GM18508 (cell line): ENCODE measurements around the gene STX4.

Experiments used
- ATAC-seq: cut with Tn5 transposase; IDR thresholded peaks from one replicate; pipeline ENCODE4 v1.9.1; 2021; ENCODE audit warnings: moderate number of reproducible peaks; ENCODE audit not compliant: insufficient read depth, unreplicated experiment

Gene STX4

DNA sequence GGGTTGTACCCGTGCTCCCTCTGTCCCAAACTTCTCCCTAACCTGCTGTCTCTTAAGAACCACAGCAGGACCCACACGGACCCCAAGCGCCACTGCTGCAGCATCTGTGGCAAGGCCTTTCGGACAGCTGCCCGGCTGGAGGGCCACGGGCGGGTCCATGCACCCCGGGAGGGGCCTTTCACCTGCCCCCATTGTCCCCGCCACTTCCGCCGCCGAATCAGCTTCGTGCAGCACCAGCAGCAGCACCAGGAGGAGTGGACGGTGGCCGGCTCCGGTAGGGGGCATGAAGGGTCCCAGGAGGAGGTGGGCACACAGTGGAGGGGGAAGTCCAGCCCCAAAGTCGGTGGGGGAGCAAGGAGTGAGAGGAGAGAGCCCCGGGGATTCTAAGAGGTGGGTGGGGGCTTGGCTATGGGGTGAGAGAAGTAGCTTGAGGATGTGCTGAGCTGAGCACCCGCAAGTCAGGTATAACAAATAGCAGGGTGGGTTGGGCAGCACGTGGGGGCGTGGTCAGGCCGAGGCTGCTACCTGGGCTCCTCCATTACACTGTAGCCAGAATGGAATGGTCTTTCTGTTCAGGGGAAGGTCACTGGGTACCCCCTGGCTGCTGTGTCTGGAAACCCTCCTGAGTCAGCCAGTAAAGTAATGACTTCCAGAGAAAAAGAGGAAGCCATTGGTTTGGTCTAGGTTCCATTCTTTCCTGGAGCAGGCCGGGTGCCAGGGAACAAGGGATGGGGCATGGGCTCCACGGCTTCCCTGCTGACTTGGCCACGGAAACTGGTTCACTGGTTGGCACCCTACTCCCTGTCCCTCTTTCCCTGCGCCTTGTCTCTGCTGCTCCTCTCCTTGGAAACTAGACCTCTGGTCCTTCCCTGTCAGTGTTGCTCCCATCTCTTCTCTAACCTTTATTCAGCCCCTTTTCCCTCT, 48.3 kb downstream of the STX4 start:
- ATAC-seq: no peak

- no peak for ATAC-seq
These were observed 49.1 kb downstream of the STX4 start for GRCh38 chr16:31082368-31083045.

GRCh38 chr16:31083081-31083480, 49.7 kb downstream of the STX4 start:
- ATAC-seq: no peak

DNA sequence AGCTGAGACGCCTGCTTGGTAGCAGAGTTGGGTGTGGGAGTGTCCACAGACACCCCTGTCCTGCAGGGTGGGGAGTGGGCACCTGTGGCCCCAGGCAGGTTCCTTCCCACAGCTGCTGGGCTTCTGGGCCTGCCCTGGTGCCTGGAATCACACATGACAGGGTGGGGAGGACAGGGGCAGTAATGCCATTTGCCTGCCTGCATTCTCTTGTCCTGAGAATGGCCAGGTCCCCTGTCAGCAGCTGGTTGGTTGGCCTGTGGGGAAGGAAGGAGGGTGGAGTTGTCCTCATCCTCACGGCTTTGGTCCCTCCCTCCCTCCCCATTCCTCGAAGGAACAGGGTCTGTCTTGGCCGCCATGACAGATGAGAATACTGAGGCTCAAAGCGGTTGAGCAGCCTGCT, 50.2 kb downstream of the STX4 start:
- no peak for ATAC-seq

DNA sequence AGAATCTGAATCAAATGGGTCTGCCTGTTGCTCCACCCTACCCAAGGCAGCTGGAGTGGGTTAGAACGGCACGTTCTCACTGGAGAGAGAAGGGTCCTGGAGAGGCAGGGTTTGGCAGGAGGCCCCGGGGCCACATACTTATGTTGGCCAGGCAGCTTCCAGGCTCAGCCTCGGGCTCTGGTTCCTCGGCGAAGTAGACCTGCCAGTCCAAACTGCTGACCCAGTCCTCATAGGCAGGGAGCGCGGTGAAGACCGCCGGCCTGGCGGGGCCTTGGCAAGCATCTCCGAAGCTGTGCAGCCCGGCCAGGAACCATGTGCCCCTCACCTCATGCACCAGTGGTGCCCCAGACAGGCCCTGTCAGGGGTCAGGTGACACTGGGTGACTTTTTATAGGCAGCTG, 50.6 kb downstream of the STX4 start:
- no peak for ATAC-seq

DNA sequence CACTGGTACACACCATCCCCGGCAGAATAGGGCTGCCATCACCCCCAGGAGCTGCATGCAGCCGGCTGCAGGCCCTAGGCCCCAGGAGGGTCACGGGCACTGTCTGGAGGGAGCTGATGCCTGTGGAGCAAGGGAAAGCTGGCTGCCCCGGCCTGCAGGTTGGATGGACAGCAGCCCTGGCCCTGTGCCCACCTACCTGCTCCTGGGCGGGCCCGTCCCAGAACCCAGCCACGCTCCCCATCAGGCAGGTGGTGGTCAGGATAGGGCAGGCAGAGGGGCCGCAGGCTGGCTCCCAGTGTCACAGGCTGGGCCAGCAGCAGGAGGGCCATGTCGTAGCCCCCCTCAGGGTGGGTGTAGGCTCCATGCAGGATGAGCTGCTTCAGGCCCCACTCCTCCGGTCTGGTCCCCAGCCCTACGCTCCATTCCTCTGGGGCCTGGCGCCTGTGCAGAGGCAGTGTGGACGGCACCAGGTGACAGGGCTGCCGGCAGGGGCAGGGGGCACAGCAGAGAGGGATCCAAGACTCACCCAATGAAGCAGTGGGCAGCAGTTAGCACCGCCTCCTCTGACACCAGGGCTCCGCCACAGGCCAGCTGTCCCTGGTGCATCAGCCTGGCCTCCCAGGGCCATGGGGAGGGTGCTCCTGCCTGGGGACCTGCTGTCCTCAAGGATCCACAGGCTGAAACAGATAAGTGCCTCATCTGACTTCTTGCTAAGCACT, 51.4 kb downstream of the STX4 start:
- ATAC-seq: no peak

- no peak for ATAC-seq
These were observed 52.1 kb downstream of the STX4 start for GRCh38 chr16:31085411-31085810.

GRCh38 chr16:31085873-31086628, 52.7 kb downstream of the STX4 start:
- no peak for ATAC-seq

GRCh38 chr16:31086629-31086906, 53.2 kb downstream of the STX4 start:
- no peak for ATAC-seq

DNA sequence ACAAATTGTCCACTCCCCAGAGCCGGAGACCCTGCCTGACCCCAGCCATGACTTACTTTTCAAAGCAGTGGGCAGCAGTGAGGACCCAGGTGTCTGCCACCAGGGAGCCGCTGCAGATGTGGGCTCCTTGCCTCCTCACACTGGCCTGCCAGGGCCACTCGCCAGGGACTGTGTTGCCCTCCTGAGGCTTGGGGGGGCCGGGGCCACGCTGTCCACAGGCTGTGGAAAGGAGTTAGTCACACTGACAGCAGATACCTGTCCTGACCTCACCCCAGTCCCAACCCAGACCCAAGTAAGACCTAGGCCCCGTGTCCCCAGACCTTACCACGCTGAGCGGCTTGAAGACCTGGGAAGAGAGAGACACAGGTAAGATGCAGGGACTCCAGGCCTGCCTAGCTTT, 54.1 kb downstream of the STX4 start:
- ATAC-seq: no peak

DNA sequence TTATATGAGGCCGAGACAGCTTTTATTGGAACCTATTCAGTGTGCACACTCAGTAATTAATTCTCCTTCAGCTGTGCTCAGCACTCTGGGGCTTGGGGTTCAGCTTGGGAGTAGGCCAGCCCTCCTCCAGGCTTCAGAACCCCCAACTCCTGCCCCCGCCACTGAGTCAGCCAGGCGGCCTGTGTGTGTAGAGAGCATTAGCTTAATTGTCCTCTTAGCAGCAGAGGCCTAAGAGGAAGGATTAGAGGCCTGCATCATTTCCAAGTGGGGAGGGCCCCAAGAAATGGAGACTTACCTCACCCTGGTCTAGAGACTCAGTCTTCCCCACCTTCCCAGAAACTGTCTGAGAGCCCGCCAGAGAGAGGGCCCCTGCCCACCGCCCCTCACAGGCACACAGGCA, 54.6 kb downstream of the STX4 start:
- ATAC-seq: no peak

- ATAC-seq: no peak
These were observed 55.3 kb downstream of the STX4 start, which contains the start of gene PRSS53 for GRCh38 chr16:31088459-31089183. Gene PRSS53, minus strand, starts transcription at chr16:31088943. Its CDS starts 134 bp downstream, at chr16:31088809.

DNA sequence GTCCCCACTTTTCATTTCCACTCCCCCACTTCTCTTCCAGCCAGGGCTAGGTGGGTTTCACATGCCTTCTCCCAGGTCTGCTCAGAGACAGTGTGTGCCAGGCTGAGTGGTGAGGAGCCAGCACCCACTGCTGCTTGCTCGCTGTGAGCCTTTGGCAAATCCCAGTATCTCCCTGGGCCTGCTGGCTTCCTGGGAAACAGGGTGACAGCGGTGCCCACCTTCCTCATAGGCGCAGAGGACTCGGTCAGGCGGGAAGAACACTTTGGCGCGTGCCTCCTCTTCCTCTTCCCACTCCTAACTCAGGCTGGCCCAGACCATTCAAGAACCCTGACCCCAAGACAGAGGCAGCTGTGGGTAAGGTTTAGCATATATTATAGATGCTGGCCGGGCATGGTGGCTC, 55.8 kb downstream of the STX4 start:
- ATAC-seq: no peak
